IMR-90 (cell line): ENCODE results near the gene BTN3A1. TPM values are rescaled to one million over a fixed set of nuclear protein-coding genes. Genes with fewer than 3 reads are reported as not detected.

Experiments used
- ATAC-seq: fragments of 200-7000 bp; cut with Tn5 transposase; 2 replicates; pipeline ENCODE4 v1.9.1; 2020; ENCODE audit warnings: low read depth, mild to moderate bottlenecking, moderate library complexity
- BruUV-seq: library from RNA; stranded (reverse); fragments of 400-500 nt; replicated peaks from 2 replicates; lab custom pipeline; 2021; lab: Mats Ljungman, UMichigan
- CTCF ChIA-PET: fragments of 300-600 bp; formaldehyde crosslinking; extraction: SDS; loops from one replicate; lab custom pipeline; 2021; ENCODE audit warnings: antibody characterized with exemption; lab: Yijun Ruan, JAX
- POLR2A ChIA-PET: fragments of 300-600 bp; sonication (Branson Sonifier 250); formaldehyde crosslinking; loops from one replicate; lab custom pipeline; 2022; ENCODE audit warnings: antibody characterized with exemption; ENCODE audit not compliant: unreplicated experiment; lab: Charles Lee
- DNase-seq: peaks from one replicate; pipeline ENCODE4 v3.0.0; 2013
- H2AFZ ChIP-seq: replicated peaks from 2 replicates; pipeline ENCODE3; 2013; ENCODE audit warnings: low read length, mild to moderate bottlenecking; ENCODE audit not compliant: poor library complexity
- H2AK5ac ChIP-seq: 2 replicates; pipeline ENCODE4 v1.6.1; 2013; ENCODE audit warnings: low read depth, low read length, inconsistent platforms
- H2AK9ac ChIP-seq: replicated peaks from 2 replicates; pipeline ENCODE3; 2013; ENCODE audit warnings: mild to moderate bottlenecking, low read depth, low read length, moderate library complexity; ENCODE audit not compliant: poor library complexity
- H2BK120ac ChIP-seq: 2 replicates; pipeline ENCODE4 v1.6.1; 2013; ENCODE audit warnings: low read depth, low read length, inconsistent platforms
- H2BK15ac ChIP-seq: 3 replicates; pipeline ENCODE4 v1.6.1; 2013; ENCODE audit warnings: low read depth, low read length, inconsistent platforms
- H2BK20ac ChIP-seq: 2 replicates; pipeline ENCODE4 v1.6.1; 2013; ENCODE audit warnings: low read depth, mild to moderate bottlenecking, inconsistent platforms, low read length, moderate library complexity
- H2BK5ac ChIP-seq: 2 replicates; pipeline ENCODE4 v1.6.1; 2013; ENCODE audit warnings: mild to moderate bottlenecking, low read depth, low read length, inconsistent platforms; ENCODE audit not compliant: poor library complexity, severe bottlenecking
- H3K14ac ChIP-seq: replicated peaks from 2 replicates; pipeline ENCODE4 v1.6.1; 2013; ENCODE audit warnings: low read depth, low read length, inconsistent platforms
- H3K18ac ChIP-seq: 2 replicates; pipeline ENCODE4 v1.6.1; 2013; ENCODE audit warnings: low read depth, low read length, control low read depth
- H3K23ac ChIP-seq: 2 replicates; pipeline ENCODE4 v1.6.1; 2013; ENCODE audit warnings: low read depth, low read length, inconsistent platforms
- H3K27ac ChIP-seq: 2 replicates; pipeline ENCODE4 v1.5.1; 2013; ENCODE audit warnings: mild to moderate bottlenecking, control low read depth, low read length; ENCODE audit not compliant: insufficient read depth
- H3K27me3 ChIP-seq: 2 replicates; pipeline ENCODE4 v1.6.1; 2013; ENCODE audit warnings: low read length; ENCODE audit not compliant: control insufficient read depth, insufficient read depth
- H3K36me3 ChIP-seq: 2 replicates; pipeline ENCODE4 v1.6.1; 2013; ENCODE audit warnings: low read length, mixed read lengths; ENCODE audit not compliant: control insufficient read depth, insufficient read depth
- H3K4ac ChIP-seq: 2 replicates; pipeline ENCODE4 v1.6.1; 2013; ENCODE audit warnings: low read depth, low read length, inconsistent platforms
- H3K4me1 ChIP-seq: 2 replicates; pipeline ENCODE4 v1.6.1; 2013; ENCODE audit warnings: low read length, mixed read lengths; ENCODE audit not compliant: control insufficient read depth, insufficient read depth
- H3K4me2 ChIP-seq: 2 replicates; pipeline ENCODE4 v1.6.1; 2013; ENCODE audit warnings: low read depth, mild to moderate bottlenecking, control low read depth, low read length, moderate library complexity
- H3K4me3 ChIP-seq: 2 replicates; pipeline ENCODE4 v1.5.1; 2013; ENCODE audit warnings: low read depth, mild to moderate bottlenecking, control low read depth, low read length, moderate library complexity; ENCODE audit not compliant: insufficient read depth
- H3K56ac ChIP-seq: 2 replicates; pipeline ENCODE4 v1.6.1; 2013; ENCODE audit warnings: low read length, inconsistent platforms; ENCODE audit not compliant: insufficient read depth; ENCODE audit errors: extremely low read depth
- H3K79me1 ChIP-seq, 2 experiments: 2 replicates each; pipeline ENCODE4 v1.6.1; 2013; ENCODE audit warnings: low read length in 2 of 2, inconsistent platforms in 1 of 2, low read depth in 1 of 2
- H3K9ac ChIP-seq: 2 replicates; pipeline ENCODE4 v1.6.1; 2013; ENCODE audit warnings: low read depth, low read length, control low read depth
- H3K9me1 ChIP-seq: 2 replicates; pipeline ENCODE4 v1.6.1; 2013; ENCODE audit warnings: low read length, inconsistent platforms; ENCODE audit not compliant: insufficient read depth
- H3K9me3 ChIP-seq: 2 replicates; pipeline ENCODE4 v1.6.1; 2013; ENCODE audit warnings: low read length; ENCODE audit not compliant: control insufficient read depth, insufficient read depth
- H4K20me1 ChIP-seq: 2 replicates; pipeline ENCODE4 v1.6.1; 2013; ENCODE audit warnings: low read length, inconsistent platforms; ENCODE audit not compliant: insufficient read depth
- H4K5ac ChIP-seq: 2 replicates; pipeline ENCODE4 v1.6.1; 2013; ENCODE audit warnings: mild to moderate bottlenecking, low read depth, low read length, control low read depth
- H4K8ac ChIP-seq, 2 experiments: 2 replicates each; pipeline ENCODE4 v1.6.1; 2013; ENCODE audit warnings: low read depth in 2 of 2, low read length in 2 of 2, control low read depth in 1 of 2, inconsistent platforms in 1 of 2
- H4K91ac ChIP-seq: 2 replicates; pipeline ENCODE4 v1.6.1; 2013; ENCODE audit warnings: low read depth, low read length, inconsistent platforms; ENCODE audit not compliant: insufficient read depth
- CEBPB ChIP-seq: IDR thresholded peaks from 2 replicates; pipeline ENCODE4 v1.6.1; 2012; ENCODE audit warnings: low read depth, low read length, improper control_type of control experiment
- WGBS, 2 experiments: methylation state at CpG; one replicate each; pipeline versions ENCODE4 v1.1.5 to v1.1.7; 2013; ENCODE audit warnings: missing lambda C conversion rate in 2 of 2; ENCODE audit not compliant: insufficient read length in 1 of 2; ENCODE audit errors: extremely low coverage in 2 of 2; 5-methylcytosine and 5-hydroxymethylcytosine counted together
- dilution Hi-C: fragments of 300-500 bp; cut with HindIII; formaldehyde crosslinking; loops from one replicate; pipeline ENCODE4 v1.14.3; 2018; ENCODE audit warnings: low sequenced_read_pairs; ENCODE audit not compliant: unreplicated experiment
- in situ Hi-C: fragments of 300-500 bp; cut with MboI; formaldehyde crosslinking; loops from 3 replicates; pipeline ENCODE4 v1.14.3; 2019; ENCODE audit warnings: low sequenced_read_pairs, inconsistent platforms, mixed read lengths
- intact Hi-C: fragments of 100-400 bp; cut with micrococcal nuclease; formaldehyde crosslinking; loops from 2 replicates; pipeline ENCODE4 v1.10.0; 2022
- polyA plus RNA-seq, 3 experiments: library from polyadenylated mRNA; depleted of rRNA; stranded (reverse); fragments of >200 nt; gene quantifications; 2 replicates each; pipeline ENCODE4 v1.2.3, GENCODE V29; 2012; ENCODE audit warnings: low replicate concordance in 1 of 3
- total RNA-seq: library from RNA; depleted of rRNA; stranded (reverse); fragments of >200 nt; gene quantifications from 2 replicates; pipeline ENCODE4 v1.2.3, GENCODE V29; 2012
- TF ChIP-seq, protein P1 (sequence below): conservative IDR thresholded peaks from 2 replicates; pipeline ENCODE4 v1.5.1; 2012; ENCODE audit warnings: mild to moderate bottlenecking, low read depth, low read length, improper control_type of control experiment

BTN3A1 gene
- total and polyA plus RNA-seq, 2 of the 4 experiments (the other 2 are of a cell fraction), result 14.4 to 16.5 TPM

DNA sequence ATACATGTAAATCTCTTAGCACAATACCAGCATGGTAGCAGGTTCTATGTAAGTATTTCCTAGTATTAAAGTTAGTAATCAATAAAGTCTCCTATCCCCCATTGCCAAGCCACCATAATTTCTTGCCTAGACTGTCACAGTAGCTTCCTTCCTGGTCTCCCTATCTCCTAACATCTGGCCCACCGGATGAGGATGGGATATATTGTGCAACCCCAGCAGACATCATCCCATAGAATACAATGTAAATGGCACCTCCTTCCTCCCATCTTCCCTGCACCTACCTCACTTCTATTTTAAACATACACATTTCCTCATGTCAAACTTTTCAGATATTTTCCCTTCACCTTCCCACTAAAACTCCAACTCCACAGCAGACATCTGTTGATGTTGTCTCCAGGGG, 3.5 kb upstream of the BTN3A1 start:
- intact Hi-C loops, result loop anchor here (1.0 kb wide), 1 partner anchor 41 kb away; no protein-coding TSS in a partner anchor
- no peak for DNase-seq
- Histone ChIP-seq H3K18ac (no peak overlapping the region), H3K14ac (no peak overlapping the region), H2AK9ac (no peak overlapping the region), H2AFZ (no peak overlapping the region), H3K56ac (no peak overlapping the region), H3K4me1 (peaks cover 8% of the 10 kb centered on the region), H3K4ac (no peak overlapping the region), H4K5ac (no peak overlapping the region), H4K8ac (no peak overlapping the region), H3K27me3 (no peaks in the 10 kb centered on the region), H2BK120ac (no peak overlapping the region), H3K9ac (no peak overlapping the region), H4K91ac (no peak overlapping the region), H2BK15ac (no peak overlapping the region), H3K23ac (no peak overlapping the region), H3K4me2 (no peak overlapping the region), H2BK5ac (no peak overlapping the region), H2AK5ac (no peak overlapping the region), H3K4me3 (no peak overlapping the region), H3K9me1 (peaks cover 8% of the 10 kb centered on the region), H3K27ac (no peak overlapping the region), H3K36me3 (no peaks in the 10 kb centered on the region), H2BK20ac (no peak overlapping the region), H3K9me3 (no peaks in the 10 kb centered on the region), H4K20me1 (no peaks in the 10 kb centered on the region), H3K79me1 (peaks cover 0 to 2% of the 10 kb centered on the region in 2 experiments; a peak in 1 of 4 replicates)
- BruUV-seq, result no TSS peak
- TF ChIP-seq CEBPB, result peak; percentile 41
- TF ChIP-seq, protein P1, sequence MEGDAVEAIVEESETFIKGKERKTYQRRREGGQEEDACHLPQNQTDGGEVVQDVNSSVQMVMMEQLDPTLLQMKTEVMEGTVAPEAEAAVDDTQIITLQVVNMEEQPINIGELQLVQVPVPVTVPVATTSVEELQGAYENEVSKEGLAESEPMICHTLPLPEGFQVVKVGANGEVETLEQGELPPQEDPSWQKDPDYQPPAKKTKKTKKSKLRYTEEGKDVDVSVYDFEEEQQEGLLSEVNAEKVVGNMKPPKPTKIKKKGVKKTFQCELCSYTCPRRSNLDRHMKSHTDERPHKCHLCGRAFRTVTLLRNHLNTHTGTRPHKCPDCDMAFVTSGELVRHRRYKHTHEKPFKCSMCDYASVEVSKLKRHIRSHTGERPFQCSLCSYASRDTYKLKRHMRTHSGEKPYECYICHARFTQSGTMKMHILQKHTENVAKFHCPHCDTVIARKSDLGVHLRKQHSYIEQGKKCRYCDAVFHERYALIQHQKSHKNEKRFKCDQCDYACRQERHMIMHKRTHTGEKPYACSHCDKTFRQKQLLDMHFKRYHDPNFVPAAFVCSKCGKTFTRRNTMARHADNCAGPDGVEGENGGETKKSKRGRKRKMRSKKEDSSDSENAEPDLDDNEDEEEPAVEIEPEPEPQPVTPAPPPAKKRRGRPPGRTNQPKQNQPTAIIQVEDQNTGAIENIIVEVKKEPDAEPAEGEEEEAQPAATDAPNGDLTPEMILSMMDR, result no peak
- dilution Hi-C loops, result no loop called here
- ChIA-PET POLR2A (no interaction called here), CTCF (no interaction called here)
- ATAC-seq, result no peak
- in situ Hi-C loops, result no loop called here
- no CpG with 5 or more reads among the region's 1 CpG for WGBS, 2 experiments
